Stimulated activated CD8-positive, alpha-beta memory T cell treated with anti-CD3 and anti-CD28 coated beads, Interleukin-4, amount 100 ng/mL, for 4 hours (primary cell): ENCODE measurements around the gene IL18R1.

Source experiments
- DNase-seq, 2 donors: peaks; one replicate each; pipeline ENCODE4 v3.0.0-alpha.2; 2020; ENCODE audit warnings: low read depth in 2 of 2, low spot score in 1 of 2

Gene IL18R1

GRCh38 chr2:102345329-102345920 is 10.2 kb upstream of the IL18R1 start:
- no peak for DNase-seq

- DNase-seq: no peak
Measured at GRCh38 chr2:102346381-102347130, 9.0 kb upstream of the IL18R1 start.

GRCh38 chr2:102350137-102350793 is 5.3 kb upstream of the IL18R1 start:
- DNase-seq: no peak

GRCh38 chr2:102356381-102356712 is 751 bp downstream of the IL18R1 start:
- no peak for DNase-seq

GRCh38 chr2:102356741-102357140 is 1.1 kb downstream of the IL18R1 start:
- no peak for DNase-seq

- DNase-seq: no peak
Measured at GRCh38 chr2:102357937-102358336, 2.3 kb downstream of the IL18R1 start.

- DNase-seq: no peak
Measured at GRCh38 chr2:102358496-102358895, 2.9 kb downstream of the IL18R1 start.

- no peak for DNase-seq
Measured at GRCh38 chr2:102359527-102359926, 3.9 kb downstream of the IL18R1 start.

GRCh38 chr2:102361632-102362241 is 6.1 kb downstream of the IL18R1 start:
- no peak for DNase-seq

GRCh38 chr2:102365763-102366162 is 10.2 kb downstream of the IL18R1 start:
- no peak for DNase-seq

- DNase-seq: no peak
Measured at GRCh38 chr2:102366406-102367112, 11.0 kb downstream of the IL18R1 start.

GRCh38 chr2:102367331-102367971 is 11.9 kb downstream of the IL18R1 start:
- no peak for DNase-seq

- DNase-seq: no peak
Measured at GRCh38 chr2:102368461-102369109, 13.0 kb downstream of the IL18R1 start.

GRCh38 chr2:102369866-102370265 is 14.3 kb downstream of the IL18R1 start:
- no peak for DNase-seq

GRCh38 chr2:102376052-102376591 is 20.5 kb downstream of the IL18R1 start:
- no peak for DNase-seq

- no peak for DNase-seq
Measured at GRCh38 chr2:102383722-102384121, 28.1 kb downstream of the IL18R1 start.

- no peak for DNase-seq
Measured at GRCh38 chr2:102385522-102385921, 29.9 kb downstream of the IL18R1 start.

- no peak for DNase-seq
Measured at GRCh38 chr2:102386004-102386403, 30.4 kb downstream of the IL18R1 start.

- DNase-seq: no peak
Measured at GRCh38 chr2:102386867-102387541, 31.4 kb downstream of the IL18R1 start.
